Measurements from ENCODE around the gene FASN. TPM values are rescaled to one million over a fixed set of nuclear protein-coding genes. Genes with fewer than 3 reads are reported as not detected.
A peak's percentile ranks its signal among the peaks of the same experiment; 100 is the strongest.

Gene FASN
- total and polyA plus RNA-seq, 2 of the 13 experiments (the other 11 are each of a cell fraction or from before 2014, with no cell fraction given), result 51.7 to 101 TPM

- ChIA-PET POLR2A (interaction anchor here (0.6 to 2.6 kb wide), 2 partner anchors 14 to 188 kb away, joined by 3 to 12 read pairs; no protein-coding TSS in a partner anchor), CTCF (ENCODE audit: low intra/inter-chr PET ratio, low total read pairs) (no interaction called here)
- Histone ChIP-seq H3K36me3 (replicated peaks in 1 of 2; ENCODE audit: control insufficient read depth in 1 of 2, insufficient read depth in 2 of 2, low read length in 2 of 2) (peaks cover 2 to 10% of the 10 kb centered on the region in 2 experiments; a peak in 3 of 5 replicates), H3K4me3 (replicated peaks in 1 of 3; ENCODE audit: insufficient read depth in 1 of 3, low read depth in 2 of 3, low read length in 3 of 3) (no peak overlapping the region), H4K20me1 (ENCODE audit: insufficient read depth, low read length) (no peaks in the 10 kb centered on the region), H3K27ac (ENCODE audit: extremely low read length, insufficient read depth, low read length) (no peak overlapping the region), H3K79me2 (ENCODE audit: insufficient read depth, low read length) (no peaks in the 10 kb centered on the region), H3K4me1 (ENCODE audit: insufficient read depth, low read length) (peaks cover 58% of the 10 kb centered on the region), H3K27me3 (ENCODE audit: control insufficient read depth in 1 of 2, insufficient read depth in 2 of 2, low read length in 2 of 2) (no peaks in the 10 kb centered on the region), H3K4me2 (ENCODE audit: low read depth, low read length) (no peak overlapping the region), H3K9ac (ENCODE audit: insufficient read depth, low read depth, low read length) (no peak overlapping the region), H3K9me3 (ENCODE audit: low read length) (no peaks in the 10 kb centered on the region), H2AFZ (ENCODE audit: low read length) (no peak overlapping the region)
- intact Hi-C loops (cut with micrococcal nuclease; ENCODE audit: unreplicated experiment), result no loop called here
- TF ChIP-seq CCDC6 (CRISPR knock-in tag; IDR thresholded peaks at IDR 0.05), result no peak
- TF ChIP-seq TIGD3 (CRISPR knock-in tag; IDR thresholded peaks at IDR 0.05; ENCODE audit: borderline replicate concordance), result no peak
- peak; percentile 82 for TF ChIP-seq MNT (IDR thresholded peaks at IDR 0.05)
- no peak for TF ChIP-seq TBL1XR1 (IDR thresholded peaks at IDR 0.05; ENCODE audit: borderline replicate concordance, low read length, partially characterized antibody)
- no peak for TF ChIP-seq MXD3 (CRISPR knock-in tag; IDR thresholded peaks at IDR 0.05)
- peak in 1 of 2 experiments; percentile 26; a peak in 1 of 4 replicates for TF ChIP-seq POLR2A (IDR thresholded peaks at IDR 0.05; ENCODE audit: insufficient read depth in 1 of 2, low read depth in 2 of 2, low read length in 2 of 2)
- no peak for TF ChIP-seq HNF1A (IDR thresholded peaks at IDR 0.05; ENCODE audit: low read depth)
- TF ChIP-seq HNF1A (CRISPR knock-in tag; IDR thresholded peaks at IDR 0.05; ENCODE audit: borderline replicate concordance), result no peak
- TF ChIP-seq ZSCAN5A (CRISPR knock-in tag; IDR thresholded peaks at IDR 0.05; ENCODE audit: borderline replicate concordance), result no peak
- 0 out of 2 replicates have a peak, but pooled peaks have one; percentile 26 for TF ChIP-seq NRL (CRISPR knock-in tag; IDR thresholded peaks at IDR 0.05; ENCODE audit: borderline replicate concordance)
- no peak for TF ChIP-seq ZNF713 (CRISPR knock-in tag; IDR thresholded peaks at IDR 0.05)
- no peak for TF ChIP-seq MEIS2 (CRISPR knock-in tag; IDR thresholded peaks at IDR 0.05)
- no peak for TF ChIP-seq ZNF484 (CRISPR knock-in tag; IDR thresholded peaks at IDR 0.05; ENCODE audit: borderline replicate concordance, low read depth)
- no peak for TF ChIP-seq KLF11 (CRISPR knock-in tag; IDR thresholded peaks at IDR 0.05)
- TF ChIP-seq ZBTB7A (CRISPR knock-in tag; IDR thresholded peaks at IDR 0.05), result 0 out of 2 replicates have a peak, but pooled peaks have one; percentile 33
- no peak for TF ChIP-seq CBX2 (IDR thresholded peaks at IDR 0.05; ENCODE audit: low read depth, low read length)
- no peak for TF ChIP-seq CBX2 (CRISPR knock-in tag; IDR thresholded peaks at IDR 0.05; ENCODE audit: low read depth)
- ATAC-seq (peak; percentile 4; the same call in 1 of the 3 replicates), DNase-seq (ENCODE audit: low spot score) (no peak), FAIRE-seq (no peak)
- in situ Hi-C loops (cut with HindIII; ENCODE audit: extremely low pct_ligation_motif_present, low pct_unique_long_range_greater_than_20kb), result no loop called here
- WGBS (ENCODE audit: low lambda C conversion rate), result 82% methylated on average over 7 of the region's 9 CpGs
- no TSS peak for BruUV-seq (replicated peaks)
Observed at GRCh38 chr17:82042649-82043048, 55.4 kb downstream of the FASN start.

Measured in HepG2 (cell line).